Measurements from ENCODE around the gene F12.

Gene F12

GRCh38 chr5:177446200-177447065, 37.1 kb upstream of the F12 start, which contains the start of gene PRR7:
Gene PRR7, plus strand, starts transcription at chr5:177446814. Its CDS starts 8,254 bp downstream, at chr5:177455068.
- peak; percentile 71 for DNase-seq

DNA sequence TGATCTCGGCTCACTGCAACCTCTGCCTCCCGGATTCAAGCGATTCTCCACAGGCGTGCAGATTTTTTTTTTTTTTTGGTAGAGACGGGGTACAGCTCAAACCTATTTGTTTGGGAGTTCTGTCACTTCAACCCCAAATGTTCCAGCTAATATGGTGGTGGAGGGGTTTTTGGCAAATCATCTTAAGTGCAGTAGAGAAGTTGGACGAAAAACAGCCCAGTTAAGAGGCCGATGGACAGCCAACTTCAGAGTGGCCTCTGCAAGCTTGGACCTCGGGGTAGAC, 36.5 kb upstream of the F12 start:
- no peak for DNase-seq

- no peak for DNase-seq
These were observed 35.9 kb upstream of the F12 start for GRCh38 chr5:177445052-177445916.

DNA sequence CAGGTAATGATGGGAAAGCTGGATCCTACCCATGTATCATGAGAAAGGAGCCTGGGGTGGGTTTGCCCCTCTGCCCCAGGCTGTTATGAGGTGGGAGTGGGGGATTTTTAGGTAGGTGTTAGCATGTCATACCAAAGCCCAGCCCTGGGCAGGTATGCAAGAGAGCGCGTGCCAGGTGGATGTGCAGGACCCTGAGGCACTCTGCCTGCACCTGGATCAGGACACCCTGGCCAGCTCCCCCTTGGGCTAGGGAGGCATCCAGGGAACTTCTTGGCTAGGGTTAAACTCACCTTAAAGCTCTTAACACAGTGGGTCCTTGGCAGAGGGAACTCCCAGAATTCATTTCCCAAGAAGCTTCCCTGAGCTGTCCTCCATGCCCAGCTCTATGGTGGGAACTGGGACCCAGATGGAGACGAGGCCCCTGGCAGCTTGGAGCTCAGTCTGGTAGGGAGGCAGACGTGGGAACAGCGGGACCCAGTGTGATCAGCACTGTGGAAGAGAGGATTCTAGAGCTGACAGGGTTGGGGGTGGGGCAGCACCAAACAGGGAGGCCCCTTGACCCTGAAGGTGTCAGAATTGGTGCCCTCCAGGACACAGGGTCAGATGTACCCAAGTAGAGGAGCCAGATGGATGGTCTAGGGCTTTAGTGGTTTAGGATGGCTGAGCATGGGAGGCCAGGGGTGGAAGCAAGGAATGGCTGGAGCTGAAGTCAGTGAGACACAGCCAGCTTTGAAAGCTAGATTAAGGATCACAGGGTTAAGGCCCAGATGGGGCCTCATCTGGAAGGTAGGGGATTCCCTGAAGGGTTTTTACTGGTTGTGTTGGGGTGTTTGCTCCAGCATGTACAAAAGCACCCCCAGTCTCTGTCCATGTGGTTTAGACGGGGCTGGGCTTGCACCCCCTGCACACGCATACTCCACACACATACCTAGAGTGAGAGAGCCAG, 35.0 kb upstream of the F12 start:
- no peak for DNase-seq

- no peak for DNase-seq
These were observed 34.0 kb upstream of the F12 start for GRCh38 chr5:177443144-177443983.

- DNase-seq: no peak
These were observed 32.9 kb upstream of the F12 start for GRCh38 chr5:177442066-177442826.

GRCh38 chr5:177440990-177441780, 31.8 kb upstream of the F12 start:
- no peak for DNase-seq

GRCh38 chr5:177440211-177440989, 31.0 kb upstream of the F12 start:
- no peak for DNase-seq

GRCh38 chr5:177439518-177440053, 30.2 kb upstream of the F12 start:
- DNase-seq: no peak

GRCh38 chr5:177438468-177438867, 29.1 kb upstream of the F12 start:
- no peak for DNase-seq

- DNase-seq: no peak
These were observed 28.3 kb upstream of the F12 start for GRCh38 chr5:177437623-177438022.

DNA sequence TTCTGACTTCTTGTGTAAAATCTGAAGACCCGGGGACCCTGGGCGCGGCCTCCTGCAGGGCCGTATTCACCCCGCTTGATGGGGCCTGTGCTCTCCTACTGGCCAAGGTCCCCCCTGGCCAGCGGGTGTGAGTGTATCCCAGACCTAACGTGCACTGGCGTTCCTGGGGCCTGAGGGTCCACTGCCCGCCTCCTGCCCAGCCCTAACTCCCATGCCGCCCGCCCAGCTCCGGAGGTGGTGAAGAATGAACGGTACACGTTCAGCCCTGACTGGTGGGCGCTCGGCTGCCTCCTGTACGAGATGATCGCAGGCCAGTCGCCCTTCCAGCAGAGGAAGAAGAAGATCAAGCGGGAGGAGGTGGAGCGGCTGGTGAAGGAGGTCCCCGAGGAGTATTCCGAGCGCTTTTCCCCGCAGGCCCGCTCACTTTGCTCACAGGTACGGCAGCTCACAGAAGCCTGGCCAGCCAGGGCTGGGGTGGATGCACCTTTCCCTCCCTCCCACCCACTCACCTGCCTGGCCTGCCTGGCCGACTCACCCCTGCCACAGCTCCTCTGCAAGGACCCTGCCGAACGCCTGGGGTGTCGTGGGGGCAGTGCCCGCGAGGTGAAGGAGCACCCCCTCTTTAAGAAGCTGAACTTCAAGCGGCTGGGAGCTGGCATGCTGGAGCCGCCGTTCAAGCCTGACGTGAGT, 26.6 kb upstream of the F12 start:
- no peak for DNase-seq

GRCh38 chr5:177434942-177435738, 25.8 kb upstream of the F12 start:
- no peak for DNase-seq

DNA sequence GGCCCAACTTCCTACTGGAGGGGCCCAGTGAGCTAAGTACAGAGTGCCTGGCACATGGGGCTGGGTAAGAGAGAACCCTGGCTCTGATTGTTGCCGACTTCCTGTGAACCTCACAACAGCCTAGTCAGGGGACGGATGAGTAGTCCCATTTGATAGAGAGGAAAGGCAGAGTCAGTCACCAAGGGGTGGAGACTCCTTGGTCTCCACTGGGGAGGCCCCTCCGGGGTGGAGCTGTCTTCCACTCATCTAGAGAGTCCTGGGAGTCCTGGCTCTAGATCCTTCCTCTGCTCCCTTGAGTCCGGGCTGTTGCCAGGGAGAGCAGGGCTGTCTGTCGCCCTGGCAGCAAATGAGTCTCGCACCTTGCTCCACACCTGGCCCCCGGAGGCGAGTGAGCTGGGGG, 25.1 kb upstream of the F12 start:
- DNase-seq: no peak

DNA sequence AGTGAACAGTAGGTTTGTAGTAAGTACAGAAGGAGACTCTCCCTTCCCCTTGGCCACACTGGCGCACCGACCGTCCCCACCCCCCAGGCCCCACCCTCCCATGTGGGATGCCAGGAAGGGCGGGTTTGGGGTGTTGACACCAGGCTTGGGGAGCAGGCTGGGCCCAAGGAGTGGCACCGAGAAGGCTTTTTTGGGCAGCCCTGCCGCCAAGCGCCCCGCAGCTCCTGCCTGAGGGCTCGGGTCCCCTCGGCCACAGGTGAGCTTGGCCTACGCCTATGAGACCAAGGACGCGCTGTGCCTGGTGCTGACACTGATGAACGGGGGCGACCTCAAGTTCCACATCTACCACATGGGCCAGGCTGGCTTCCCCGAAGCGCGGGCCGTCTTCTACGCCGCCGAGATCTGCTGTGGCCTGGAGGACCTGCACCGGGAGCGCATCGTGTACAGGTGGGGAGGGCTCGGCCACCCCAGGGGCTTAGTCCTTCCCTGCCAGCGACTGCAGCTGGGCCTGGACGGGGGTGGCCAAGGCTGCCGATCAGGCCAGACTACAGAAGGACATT, 24.4 kb upstream of the F12 start:
- no peak for DNase-seq

- no peak for DNase-seq
These were observed 23.7 kb upstream of the F12 start for GRCh38 chr5:177432839-177433657.
